Measurements from ENCODE around the gene GGCT.
"Not testable (repeated sequence)": the region's sequence is repeated elsewhere in the genome, so short reads cannot be mapped to it uniquely, and the experiment has no call there.

The GGCT gene

GRCh38 chr7:30504301-30505173, at the start of gene GGCT:
GGCT (minus strand) TSS chr7:30504829; CDS start chr7:30504709, 120 bp downstream.
- DNase-seq (ENCODE audit: low read depth, low spot score): peak; percentile 93
- peak within 1 kb of the TSS; percentile 63 for H3K27ac ChIP-seq

GRCh38 chr7:30553546-30553945, 48.9 kb upstream of the GGCT start:
- DNase-seq (ENCODE audit: low read depth, low spot score): no peak
- no peak overlapping the region for H3K27ac ChIP-seq

GRCh38 chr7:30553141-30553540, 48.5 kb upstream of the GGCT start:
- DNase-seq (ENCODE audit: low read depth, low spot score): no peak
- H3K27ac ChIP-seq: no peak overlapping the region

- H3K27ac ChIP-seq: peak overlapping the region; percentile 98
- no peak for DNase-seq (ENCODE audit: low read depth, low spot score)
These were observed 47.7 kb upstream of the GGCT start for GRCh38 chr7:30552330-30552729.

GRCh38 chr7:30549931-30550493, 45.4 kb upstream of the GGCT start:
- peak overlapping the region; percentile 98 for H3K27ac ChIP-seq
- peak; percentile 56 for DNase-seq (ENCODE audit: low read depth, low spot score)

GRCh38 chr7:30548845-30549244, 44.2 kb upstream of the GGCT start:
- DNase-seq (ENCODE audit: low read depth, low spot score): no peak
- peak overlapping the region; percentile 98 for H3K27ac ChIP-seq

- H3K27ac ChIP-seq: no peak overlapping the region
- DNase-seq (ENCODE audit: low read depth, low spot score): no peak
These were observed 42.0 kb upstream of the GGCT start for GRCh38 chr7:30546596-30546995.

- DNase-seq (ENCODE audit: low read depth, low spot score): no peak
- H3K27ac ChIP-seq: no peak overlapping the region
These were observed 41.3 kb upstream of the GGCT start for GRCh38 chr7:30545791-30546555.

- DNase-seq (ENCODE audit: low read depth, low spot score): no peak
- no peak overlapping the region for H3K27ac ChIP-seq
These were observed 39.3 kb upstream of the GGCT start for GRCh38 chr7:30543813-30544525.

- not testable (repeated sequence) for DNase-seq (ENCODE audit: low read depth, low spot score); H3K27ac ChIP-seq
These were observed 38.5 kb upstream of the GGCT start for GRCh38 chr7:30543115-30543514.

- no peak overlapping the region for H3K27ac ChIP-seq
- DNase-seq (ENCODE audit: low read depth, low spot score): no peak
These were observed 29.3 kb upstream of the GGCT start for GRCh38 chr7:30533886-30534285.

GRCh38 chr7:30531286-30531685, 26.7 kb upstream of the GGCT start:
- peak; percentile 72 for DNase-seq (ENCODE audit: low read depth, low spot score)
- peak overlapping the region; percentile 97 for H3K27ac ChIP-seq

- no peak for DNase-seq (ENCODE audit: low read depth, low spot score)
- H3K27ac ChIP-seq: peak overlapping the region; percentile 97
These were observed 25.7 kb upstream of the GGCT start for GRCh38 chr7:30530373-30530772.

GRCh38 chr7:30528779-30529178, 24.1 kb upstream of the GGCT start:
- DNase-seq (ENCODE audit: low read depth, low spot score): no peak
- H3K27ac ChIP-seq: no peak overlapping the region

- H3K27ac ChIP-seq; DNase-seq (ENCODE audit: low read depth, low spot score): not testable (repeated sequence)
These were observed 22.7 kb upstream of the GGCT start for GRCh38 chr7:30527297-30527696.

GRCh38 chr7:30526163-30526562, 21.5 kb upstream of the GGCT start:
- H3K27ac ChIP-seq: no peak overlapping the region

GRCh38 chr7:30525429-30525828, 20.8 kb upstream of the GGCT start:
- no peak overlapping the region for H3K27ac ChIP-seq
- no peak for DNase-seq (ENCODE audit: low read depth, low spot score)

More at GRCh38 chr7:30526163-30526562, 21.5 kb upstream of the GGCT start:
- no peak for DNase-seq (ENCODE audit: low read depth, low spot score)

GRCh38 chr7:30524545-30524944, 19.9 kb upstream of the GGCT start:
- no peak for DNase-seq (ENCODE audit: low read depth, low spot score)
- H3K27ac ChIP-seq: peak overlapping the region; percentile 30

GRCh38 chr7:30523466-30523865, 18.8 kb upstream of the GGCT start:
- H3K27ac ChIP-seq: no peak overlapping the region
- DNase-seq (ENCODE audit: low read depth, low spot score): no peak

GRCh38 chr7:30522159-30522558, 17.5 kb upstream of the GGCT start:
- peak overlapping the region; percentile 94 for H3K27ac ChIP-seq
- no peak for DNase-seq (ENCODE audit: low read depth, low spot score)
